ENCODE results near the gene ZSWIM1. TPM values are rescaled to one million over a fixed set of nuclear protein-coding genes. Genes with fewer than 3 reads are reported as not detected.
A peak's percentile ranks its signal among the peaks of the same experiment; 100 is the strongest.

The ZSWIM1 gene
- total and polyA plus RNA-seq, 2 of the 13 experiments (the other 11 are each of a cell fraction or from before 2014, with no cell fraction given) = 9.5 to 11.7 TPM

- TF ChIP-seq ZBTB3 (CRISPR knock-in tag; IDR thresholded peaks at IDR 0.05; ENCODE audit: borderline replicate concordance, low read depth) = no peak
- no peak for TF ChIP-seq STAT5B (CRISPR knock-in tag; IDR thresholded peaks at IDR 0.05)
- no peak for TF ChIP-seq ZBTB49 (CRISPR knock-in tag; IDR thresholded peaks at IDR 0.05; ENCODE audit: borderline replicate concordance)
- no peak for TF ChIP-seq U2AF2 (IDR thresholded peaks at IDR 0.05; ENCODE audit: low read depth, low read length)
- TF ChIP-seq RBM22 (optimal IDR thresholded peaks at IDR 0.05; ENCODE audit: low read length) = no peak
- TF ChIP-seq KDM5A (IDR thresholded peaks at IDR 0.05; ENCODE audit: borderline replicate concordance, low read length) = no peak
- no peak for TF ChIP-seq ISX (CRISPR knock-in tag; conservative IDR thresholded peaks at IDR 0.05)
- TF ChIP-seq ZNF713 (CRISPR knock-in tag; IDR thresholded peaks at IDR 0.05) = no peak
- TF ChIP-seq ZNF235 (CRISPR knock-in tag; IDR thresholded peaks at IDR 0.05; ENCODE audit: borderline replicate concordance) = no peak
- TF ChIP-seq BORCS8-MEF2B (CRISPR knock-in tag; IDR thresholded peaks at IDR 0.05) = no peak
- TF ChIP-seq ARHGAP35 (CRISPR knock-in tag; IDR thresholded peaks at IDR 0.05; ENCODE audit: borderline replicate concordance) = no peak
- TF ChIP-seq ZMYM2 (CRISPR knock-in tag; IDR thresholded peaks at IDR 0.05) = peak; percentile 70; the same call in 1 of the 2 replicates
- TF ChIP-seq ZNF773 (CRISPR knock-in tag; IDR thresholded peaks at IDR 0.05; ENCODE audit: borderline replicate concordance) = no peak
- TF ChIP-seq NFE2L2 (IDR thresholded peaks at IDR 0.05; ENCODE audit: low read length) = no peak
- 0 out of 2 replicates have a peak, but pooled peaks have one; percentile 57 for TF ChIP-seq ZNF879 (CRISPR knock-in tag; IDR thresholded peaks at IDR 0.05)
- TF ChIP-seq ZNF567 (CRISPR knock-in tag; IDR thresholded peaks at IDR 0.05; ENCODE audit: borderline replicate concordance) = no peak
- no peak; the same call in 1 of the 2 replicates for TF ChIP-seq MIXL1 (CRISPR knock-in tag; IDR thresholded peaks at IDR 0.05)
- no peak for TF ChIP-seq ZNF747 (CRISPR knock-in tag; IDR thresholded peaks at IDR 0.05; ENCODE audit: borderline replicate concordance)
- TF ChIP-seq ZFX (CRISPR knock-in tag; IDR thresholded peaks at IDR 0.05; ENCODE audit: low read depth) = peak; percentile 31
- TF ChIP-seq ZNF761 (CRISPR knock-in tag; conservative IDR thresholded peaks at IDR 0.05) = 0 out of 2 replicates have a peak, but pooled peaks have one; percentile 25
- TF ChIP-seq KLF15 (CRISPR knock-in tag; IDR thresholded peaks at IDR 0.05; ENCODE audit: borderline replicate concordance) = no peak
- no peak for TF ChIP-seq SIN3B (IDR thresholded peaks at IDR 0.05; ENCODE audit: low read length)
- TF ChIP-seq MAF1 (CRISPR knock-in tag; IDR thresholded peaks at IDR 0.05; ENCODE audit: borderline replicate concordance) = no peak
- no peak for TF ChIP-seq PHB2 (IDR thresholded peaks at IDR 0.05; ENCODE audit: partially characterized antibody)
- peak; percentile 47 for TF ChIP-seq RBM39 (IDR thresholded peaks at IDR 0.05; ENCODE audit: low read depth, low read length, poor library complexity, severe bottlenecking)
- no peak for TF ChIP-seq U2AF1 (optimal IDR thresholded peaks at IDR 0.05; ENCODE audit: low read depth, low read length)
- peak; percentile 57 for TF ChIP-seq NR2C2 (CRISPR knock-in tag; IDR thresholded peaks at IDR 0.05; ENCODE audit: borderline replicate concordance)
- no peak for TF ChIP-seq HOMEZ (CRISPR knock-in tag; IDR thresholded peaks at IDR 0.05; ENCODE audit: low read depth)
These were observed 29.0 kb downstream of the ZSWIM1 start (continued) for GRCh38 chr20:45909817-45910669.
